ENCODE measurements around the gene WDR89. TPM values are rescaled to one million over a fixed set of nuclear protein-coding genes. Genes with fewer than 3 reads are reported as not detected.

The WDR89 gene
- total RNA-seq, 1 donor from 2014 or later, result 6.5 TPM

Other genes with a start within 250 kb of the WDR89 start
- gene PPP2R5E, start 98.5 kb downstream of the WDR89 start, total RNA-seq, result 36.9 TPM
- gene SGPP1, start 86.2 kb upstream of the WDR89 start, total RNA-seq, result 4.4 TPM
- 259 TPM for gene SYNE2, start 211.1 kb upstream of the WDR89 start, total RNA-seq